Ureter (tissue), 1 donor: ENCODE results near the gene FOXO3. TPM values are rescaled to one million over a fixed set of nuclear protein-coding genes. Genes with fewer than 3 reads are reported as not detected.

Experiments
- DNase-seq: peaks from one replicate; pipeline ENCODE4 v3.0.0-alpha.2; 2020; ENCODE audit warnings: low spot score
- total RNA-seq: library from RNA; stranded (reverse); gene quantifications from one replicate; pipeline ENCODE4 v1.2.4, GENCODE V29; 2023
- donor health status: DM: yes; HTN: yes; CAD: no.

The FOXO3 gene
- total RNA-seq, 1 donor from 2014 or later = 66.7 TPM

- DNase-seq = peak; percentile 39
These were observed 5.2 kb upstream of the FOXO3 start for GRCh38 chr6:108555399-108556052.

GRCh38 chr6:108556250-108556649 lies 4.5 kb upstream of the FOXO3 start:
- peak; percentile 39 for DNase-seq

DNA sequence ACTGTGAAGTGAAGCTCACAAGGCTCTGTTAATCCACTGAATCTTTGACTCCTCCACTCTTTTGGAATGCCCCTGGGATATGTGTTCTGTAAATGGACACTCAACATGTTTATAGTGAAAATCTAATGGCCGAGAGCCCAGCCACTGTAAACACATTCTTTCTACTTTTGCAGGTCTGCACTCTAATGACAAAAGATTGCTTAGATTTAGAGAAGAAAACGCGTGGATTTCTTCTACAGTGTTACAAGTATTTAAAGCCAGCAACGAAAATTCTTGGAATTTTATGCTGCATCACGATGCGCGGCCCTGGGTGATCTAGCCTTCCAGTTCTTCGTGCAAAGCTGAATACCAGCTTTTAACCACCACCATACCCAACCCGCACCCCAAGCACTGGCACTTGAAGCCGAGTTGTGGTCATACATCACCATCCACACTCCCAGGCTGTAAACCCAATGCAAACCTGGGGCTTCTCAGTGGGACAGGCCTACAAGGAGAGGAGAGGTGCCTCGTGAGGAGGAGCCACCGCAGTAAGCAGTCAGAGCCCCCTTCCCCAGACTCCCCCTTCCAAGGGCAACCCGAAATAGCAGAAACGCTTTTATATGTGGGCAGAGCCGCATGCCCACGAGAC lies 3.7 kb upstream of the FOXO3 start:
- peak; percentile 46 for DNase-seq

DNA sequence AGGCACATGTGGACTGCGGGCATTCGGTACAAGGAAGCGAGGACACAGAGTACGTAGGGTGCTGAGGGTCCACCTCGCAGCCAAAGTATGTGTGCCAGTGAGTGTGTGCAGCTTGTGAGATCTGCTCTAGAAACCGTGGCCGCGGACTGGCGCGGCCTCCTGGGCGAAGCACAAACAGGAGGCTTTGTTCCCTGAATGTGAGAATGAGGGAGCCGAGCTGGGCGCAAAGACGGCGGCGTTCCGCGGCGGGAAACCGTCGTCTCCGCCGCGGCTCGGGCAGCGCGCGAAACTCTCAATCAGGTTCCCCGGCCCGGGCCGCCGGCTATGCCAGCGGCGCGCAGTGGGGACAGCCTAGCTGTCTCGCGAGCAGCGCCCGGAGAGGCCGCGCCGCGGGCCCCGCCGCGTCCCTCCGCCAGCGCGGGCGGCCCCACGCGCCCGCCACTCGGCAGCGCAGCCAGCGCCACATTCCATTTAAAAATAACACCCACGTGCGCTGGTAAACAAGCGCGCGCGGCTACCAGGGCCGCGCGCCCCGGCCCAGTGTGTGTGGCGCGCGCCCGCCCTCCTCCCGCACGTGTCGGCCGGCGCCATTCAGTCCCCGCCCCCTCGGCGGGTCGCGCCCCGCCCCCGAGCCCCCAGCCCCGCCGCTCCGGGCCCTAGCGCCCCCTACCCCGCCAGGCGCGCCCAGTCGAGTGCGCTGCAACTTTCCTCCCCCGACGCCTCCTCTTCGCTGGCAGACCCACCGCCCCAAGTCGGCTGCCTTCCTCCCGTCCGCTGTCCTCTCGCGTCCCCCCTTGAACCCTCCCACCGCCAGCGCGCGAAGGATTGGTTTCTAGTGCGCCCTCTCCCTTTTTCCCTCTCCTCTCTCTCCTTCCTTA lies 3.0 kb upstream of the FOXO3 start:
- peak; percentile 46 for DNase-seq

GRCh38 chr6:108558372-108559096 lies 2.2 kb upstream of the FOXO3 start:
- peak; percentile 99 for DNase-seq

DNA sequence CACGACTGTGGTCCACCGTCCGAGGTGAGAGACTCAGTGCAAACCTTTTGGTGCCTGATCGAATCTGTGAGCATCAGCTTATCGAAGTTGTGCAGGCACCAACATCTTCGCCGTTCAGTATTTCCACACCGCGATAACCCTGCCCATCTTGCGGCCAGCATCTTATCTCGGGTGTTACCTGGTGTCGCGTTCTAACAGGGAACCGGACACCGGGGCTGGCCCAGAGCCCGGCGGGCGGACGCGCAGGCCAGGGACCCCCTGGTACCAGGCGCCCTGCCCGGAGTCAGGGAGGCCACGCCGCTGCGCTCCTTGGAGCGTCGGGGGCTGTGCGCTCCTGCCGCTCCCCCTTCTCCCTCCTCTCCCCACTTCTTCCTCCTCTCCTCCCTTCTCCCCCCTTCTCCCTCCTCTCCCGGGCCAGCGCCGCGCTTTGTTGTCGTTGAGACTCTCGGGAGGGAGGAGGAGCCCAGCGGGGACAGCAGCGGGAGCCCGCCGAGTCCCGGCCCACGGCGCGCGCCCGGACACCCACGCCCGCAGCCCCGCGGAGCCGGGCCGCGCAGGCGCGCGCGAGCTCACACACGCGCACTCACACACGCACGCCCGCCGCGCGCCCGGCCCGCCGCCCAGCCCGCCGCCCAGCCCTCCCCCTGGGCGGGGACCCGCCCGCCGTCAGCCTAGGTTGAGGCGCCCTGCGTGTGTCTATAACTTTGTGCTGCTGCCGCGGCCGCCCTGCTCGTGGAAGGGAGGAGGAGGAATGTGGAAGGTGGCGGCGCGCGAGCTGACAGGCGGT lies 1.4 kb upstream of the FOXO3 start:
- DNase-seq = peak; percentile 93

- DNase-seq = peak; percentile 79
These were observed 744 bp upstream of the FOXO3 start for GRCh38 chr6:108559884-108560462.

DNA sequence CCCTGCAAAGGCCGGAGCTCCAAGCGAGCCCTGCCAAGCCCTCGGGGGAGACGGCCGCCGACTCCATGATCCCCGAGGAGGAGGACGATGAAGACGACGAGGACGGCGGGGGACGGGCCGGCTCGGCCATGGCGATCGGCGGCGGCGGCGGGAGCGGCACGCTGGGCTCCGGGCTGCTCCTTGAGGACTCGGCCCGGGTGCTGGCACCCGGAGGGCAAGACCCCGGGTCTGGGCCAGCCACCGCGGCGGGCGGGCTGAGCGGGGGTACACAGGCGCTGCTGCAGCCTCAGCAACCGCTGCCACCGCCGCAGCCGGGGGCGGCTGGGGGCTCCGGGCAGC lies 561 bp downstream of the FOXO3 start:
- DNase-seq = peak; percentile 39

GRCh38 chr6:108561742-108562502 lies 1.2 kb downstream of the FOXO3 start:
- peak; percentile 50 for DNase-seq

- DNase-seq = peak; percentile 66
These were observed 1.8 kb downstream of the FOXO3 start for GRCh38 chr6:108562503-108562993.

DNA sequence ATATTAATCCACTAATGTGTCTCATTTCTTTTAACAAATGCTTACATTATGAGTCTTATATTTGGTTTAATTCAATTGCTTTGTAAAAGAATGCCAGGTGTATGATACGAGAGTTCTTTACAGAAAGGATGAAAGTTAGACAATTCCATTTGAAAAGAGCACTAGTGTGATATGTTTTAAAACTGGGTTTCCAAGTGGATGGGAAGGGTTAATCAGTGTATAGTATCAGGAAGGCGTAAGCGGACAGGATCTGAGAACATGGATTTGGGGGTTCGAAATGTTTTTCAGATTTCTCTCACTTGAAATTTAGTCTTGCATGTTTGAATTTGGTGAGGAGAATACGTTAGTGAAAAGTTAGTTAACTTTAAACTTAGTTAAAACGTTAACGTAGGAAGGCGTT lies 2.6 kb downstream of the FOXO3 start:
- DNase-seq = no peak

DNA sequence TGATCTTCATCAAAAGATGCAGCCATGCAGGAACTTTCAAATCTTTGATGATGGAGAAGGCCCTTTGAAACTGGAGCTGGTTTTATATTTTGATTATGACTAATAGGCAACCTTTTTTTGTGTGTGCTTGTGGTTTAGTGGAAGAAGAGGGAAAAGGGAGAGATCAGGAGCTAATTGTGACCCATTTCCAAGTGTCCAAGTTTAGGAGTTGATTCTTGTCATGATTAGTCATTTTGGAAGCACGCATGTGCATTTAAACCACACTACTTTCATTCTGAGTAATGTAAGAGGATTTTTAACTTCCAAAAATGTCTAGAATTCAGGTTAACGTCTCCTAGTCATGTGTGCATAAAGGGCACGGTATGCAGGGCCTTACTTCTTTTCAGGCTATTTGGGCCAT lies 3.5 kb downstream of the FOXO3 start:
- no peak for DNase-seq

DNA sequence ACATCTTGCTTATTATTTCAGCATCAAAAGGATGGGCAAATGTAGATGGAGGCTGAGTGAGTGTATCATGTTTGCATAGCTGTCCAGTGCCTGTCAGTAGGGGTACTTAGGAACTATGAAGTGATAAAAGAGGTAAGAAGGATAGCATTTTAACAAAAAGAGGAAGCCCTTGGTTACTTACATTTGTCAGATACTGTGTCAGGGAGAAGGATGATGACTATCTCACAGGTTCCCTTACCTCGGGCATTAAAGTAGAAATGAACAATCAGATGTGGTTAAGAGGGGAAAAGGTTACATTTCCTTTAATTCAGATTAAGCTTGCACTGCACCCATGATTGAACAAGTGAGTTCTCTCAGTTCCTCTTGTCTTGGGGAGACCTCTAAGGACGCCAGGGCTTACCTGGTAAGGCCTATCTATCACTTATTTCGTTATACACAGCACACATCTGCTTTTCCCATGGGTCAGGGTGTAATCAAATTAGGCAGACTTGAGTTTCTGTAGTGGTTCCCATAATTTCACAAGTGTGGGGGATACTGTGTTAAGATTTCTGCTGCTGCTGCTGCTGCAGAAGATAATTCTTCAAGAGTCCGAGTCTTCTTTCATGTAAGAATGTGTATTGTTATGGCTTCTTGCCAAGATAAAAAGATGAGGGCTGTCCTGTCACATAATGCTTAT lies 4.5 kb downstream of the FOXO3 start:
- no peak for DNase-seq

- peak; percentile 62 for DNase-seq
These were observed 5.2 kb downstream of the FOXO3 start for GRCh38 chr6:108565893-108566292.

DNA sequence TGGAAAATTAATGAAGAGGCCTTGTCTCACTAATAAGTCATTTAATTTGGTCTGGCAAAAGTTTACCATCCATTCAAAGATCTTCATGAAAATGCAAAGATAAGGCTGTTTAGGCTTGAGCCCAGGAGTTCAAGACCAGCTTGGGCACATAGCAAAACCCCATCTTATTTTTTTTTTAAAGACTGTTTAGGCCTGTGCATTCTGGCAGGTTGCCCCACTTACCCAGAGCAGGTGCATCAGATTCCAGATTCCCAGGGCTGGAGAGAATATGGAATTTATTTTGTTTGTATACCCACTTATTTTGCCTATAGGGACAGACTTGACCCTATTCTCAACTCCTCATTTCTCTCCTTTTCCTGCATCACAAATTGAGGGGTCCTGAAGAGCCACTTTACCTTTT lies 5.7 kb downstream of the FOXO3 start:
- DNase-seq = peak; percentile 26

- no peak for DNase-seq
These were observed 7.4 kb downstream of the FOXO3 start for GRCh38 chr6:108568101-108568500.

GRCh38 chr6:108568551-108569305 lies 8.0 kb downstream of the FOXO3 start:
- DNase-seq = no peak

GRCh38 chr6:108570517-108570916 lies 9.8 kb downstream of the FOXO3 start:
- DNase-seq = no peak
